ENCODE data around the gene MOB3A. TPM values are rescaled to one million over a fixed set of nuclear protein-coding genes. Genes with fewer than 3 reads are reported as not detected.

The MOB3A gene
- total and polyA plus RNA-seq, 2 of the 13 experiments (the other 11 are each of a cell fraction or from before 2014, with no cell fraction given), result 3.5 to 17.8 TPM

DNA sequence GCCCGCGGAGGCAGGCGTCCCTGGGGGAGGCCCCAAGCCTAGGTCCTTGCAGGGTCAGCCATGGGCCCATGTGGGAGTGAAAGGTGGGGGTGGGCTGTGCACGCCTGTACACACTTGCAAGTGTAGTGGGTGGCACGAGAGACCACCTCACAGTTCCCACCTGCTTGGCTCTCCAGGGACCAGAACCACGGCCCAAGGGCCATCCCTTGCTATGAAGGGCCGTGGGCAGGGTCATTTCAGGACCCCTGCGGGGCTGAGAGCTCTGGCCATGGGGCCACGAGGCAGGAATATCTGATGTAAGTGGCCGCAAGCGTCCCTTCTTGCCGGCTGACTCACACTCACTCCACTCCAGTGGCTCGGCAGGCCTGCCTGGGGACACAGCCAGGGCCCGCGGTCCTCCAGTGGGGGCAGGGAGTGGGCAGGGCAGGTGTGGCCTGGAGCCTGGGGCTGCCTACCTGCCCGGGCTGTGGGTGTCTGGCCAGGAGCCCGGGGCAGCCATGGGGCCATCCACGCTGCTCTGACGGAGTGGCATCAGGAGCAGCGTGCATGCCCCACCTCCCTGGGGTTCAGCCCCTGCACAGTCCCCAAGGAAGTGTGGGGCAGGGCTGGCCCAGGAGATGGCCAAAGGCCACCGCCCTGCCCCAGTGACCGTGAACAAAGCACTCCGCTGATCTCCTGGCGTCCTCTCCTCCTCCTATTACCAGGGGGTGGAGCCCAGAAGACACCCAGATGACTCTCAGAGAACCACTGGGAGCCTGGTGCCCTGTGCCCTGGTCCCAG lies 36.5 kb downstream of the MOB3A start (continued):
- TF ChIP-seq LCORL (IDR thresholded peaks at IDR 0.05) (no peak), LCORL (CRISPR knock-in tag; IDR thresholded peaks at IDR 0.05) (peak; percentile 98), KAT8 (CRISPR knock-in tag; IDR thresholded peaks at IDR 0.05) (peak; percentile 60; the same call in 1 of the 2 replicates), ZKSCAN8 (CRISPR knock-in tag; IDR thresholded peaks at IDR 0.05; ENCODE audit: borderline replicate concordance) (no peak), JUNB (CRISPR knock-in tag; IDR thresholded peaks at IDR 0.05; ENCODE audit: borderline replicate concordance) (no peak), MAFK (conservative IDR thresholded peaks at IDR 0.05 in 1 of 2, IDR thresholded peaks at IDR 0.05 in 1 of 2; ENCODE audit: low read length in 2 of 2) (no peak), ZNF143 (CRISPR knock-in tag; IDR thresholded peaks at IDR 0.05) (no peak), NFIB (CRISPR knock-in tag; IDR thresholded peaks at IDR 0.05; ENCODE audit: borderline replicate concordance) (no peak), BHLHE40 (IDR thresholded peaks at IDR 0.05; ENCODE audit: low read length) (no peak; the same call in 1 of the 2 replicates), ZNF383 (CRISPR knock-in tag; IDR thresholded peaks at IDR 0.05; ENCODE audit: borderline replicate concordance) (no peak), ATF7 (IDR thresholded peaks at IDR 0.05) (no peak), ATF7 (CRISPR knock-in tag; IDR thresholded peaks at IDR 0.05) (no peak; the same call in 1 of the 2 replicates), ZNF484 (CRISPR knock-in tag; IDR thresholded peaks at IDR 0.05; ENCODE audit: borderline replicate concordance, low read depth) (no peak), ZKSCAN5 (CRISPR knock-in tag; IDR thresholded peaks at IDR 0.05) (no peak), ZBTB42 (CRISPR knock-in tag; IDR thresholded peaks at IDR 0.05) (no peak), GTF2F1 (IDR thresholded peaks at IDR 0.05; ENCODE audit: low read length) (no peak), ZNF24 (IDR thresholded peaks at IDR 0.05) (no peak), ZNF282 (IDR thresholded peaks at IDR 0.05; ENCODE audit: partially characterized antibody) (no peak), SRSF1 (optimal IDR thresholded peaks at IDR 0.05; ENCODE audit: low read depth, low read length) (no peak)
- TF ChIP-seq, protein P1, sequence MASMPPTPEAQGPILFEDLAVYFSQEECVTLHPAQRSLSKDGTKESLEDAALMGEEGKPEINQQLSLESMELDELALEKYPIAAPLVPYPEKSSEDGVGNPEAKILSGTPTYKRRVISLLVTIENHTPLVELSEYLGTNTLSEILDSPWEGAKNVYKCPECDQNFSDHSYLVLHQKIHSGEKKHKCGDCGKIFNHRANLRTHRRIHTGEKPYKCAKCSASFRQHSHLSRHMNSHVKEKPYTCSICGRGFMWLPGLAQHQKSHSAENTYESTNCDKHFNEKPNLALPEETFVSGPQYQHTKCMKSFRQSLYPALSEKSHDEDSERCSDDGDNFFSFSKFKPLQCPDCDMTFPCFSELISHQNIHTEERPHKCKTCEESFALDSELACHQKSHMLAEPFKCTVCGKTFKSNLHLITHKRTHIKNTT (CRISPR knock-in tag; IDR thresholded peaks at IDR 0.05), result no peak
- TF ChIP-seq, protein P2, sequence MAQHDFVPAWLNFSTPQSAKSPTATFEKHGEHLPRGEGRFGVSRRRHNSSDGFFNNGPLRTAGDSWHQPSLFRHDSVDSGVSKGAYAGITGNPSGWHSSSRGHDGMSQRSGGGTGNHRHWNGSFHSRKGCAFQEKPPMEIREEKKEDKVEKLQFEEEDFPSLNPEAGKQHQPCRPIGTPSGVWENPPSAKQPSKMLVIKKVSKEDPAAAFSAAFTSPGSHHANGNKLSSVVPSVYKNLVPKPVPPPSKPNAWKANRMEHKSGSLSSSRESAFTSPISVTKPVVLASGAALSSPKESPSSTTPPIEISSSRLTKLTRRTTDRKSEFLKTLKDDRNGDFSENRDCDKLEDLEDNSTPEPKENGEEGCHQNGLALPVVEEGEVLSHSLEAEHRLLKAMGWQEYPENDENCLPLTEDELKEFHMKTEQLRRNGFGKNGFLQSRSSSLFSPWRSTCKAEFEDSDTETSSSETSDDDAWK (CRISPR knock-in tag; IDR thresholded peaks at IDR 0.05), result no peak
- TF ChIP-seq, protein P3, sequence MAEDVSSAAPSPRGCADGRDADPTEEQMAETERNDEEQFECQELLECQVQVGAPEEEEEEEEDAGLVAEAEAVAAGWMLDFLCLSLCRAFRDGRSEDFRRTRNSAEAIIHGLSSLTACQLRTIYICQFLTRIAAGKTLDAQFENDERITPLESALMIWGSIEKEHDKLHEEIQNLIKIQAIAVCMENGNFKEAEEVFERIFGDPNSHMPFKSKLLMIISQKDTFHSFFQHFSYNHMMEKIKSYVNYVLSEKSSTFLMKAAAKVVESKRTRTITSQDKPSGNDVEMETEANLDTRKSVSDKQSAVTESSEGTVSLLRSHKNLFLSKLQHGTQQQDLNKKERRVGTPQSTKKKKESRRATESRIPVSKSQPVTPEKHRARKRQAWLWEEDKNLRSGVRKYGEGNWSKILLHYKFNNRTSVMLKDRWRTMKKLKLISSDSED (CRISPR knock-in tag; IDR thresholded peaks at IDR 0.05), result no peak
- TF ChIP-seq, protein P4, sequence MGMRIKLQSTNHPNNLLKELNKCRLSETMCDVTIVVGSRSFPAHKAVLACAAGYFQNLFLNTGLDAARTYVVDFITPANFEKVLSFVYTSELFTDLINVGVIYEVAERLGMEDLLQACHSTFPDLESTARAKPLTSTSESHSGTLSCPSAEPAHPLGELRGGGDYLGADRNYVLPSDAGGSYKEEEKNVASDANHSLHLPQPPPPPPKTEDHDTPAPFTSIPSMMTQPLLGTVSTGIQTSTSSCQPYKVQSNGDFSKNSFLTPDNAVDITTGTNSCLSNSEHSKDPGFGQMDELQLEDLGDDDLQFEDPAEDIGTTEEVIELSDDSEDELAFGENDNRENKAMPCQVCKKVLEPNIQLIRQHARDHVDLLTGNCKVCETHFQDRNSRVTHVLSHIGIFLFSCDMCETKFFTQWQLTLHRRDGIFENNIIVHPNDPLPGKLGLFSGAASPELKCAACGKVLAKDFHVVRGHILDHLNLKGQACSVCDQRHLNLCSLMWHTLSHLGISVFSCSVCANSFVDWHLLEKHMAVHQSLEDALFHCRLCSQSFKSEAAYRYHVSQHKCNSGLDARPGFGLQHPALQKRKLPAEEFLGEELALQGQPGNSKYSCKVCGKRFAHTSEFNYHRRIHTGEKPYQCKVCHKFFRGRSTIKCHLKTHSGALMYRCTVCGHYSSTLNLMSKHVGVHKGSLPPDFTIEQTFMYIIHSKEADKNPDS (CRISPR knock-in tag; IDR thresholded peaks at IDR 0.05), result no peak; the same call in 1 of the 2 replicates
- TF ChIP-seq, protein P5, sequence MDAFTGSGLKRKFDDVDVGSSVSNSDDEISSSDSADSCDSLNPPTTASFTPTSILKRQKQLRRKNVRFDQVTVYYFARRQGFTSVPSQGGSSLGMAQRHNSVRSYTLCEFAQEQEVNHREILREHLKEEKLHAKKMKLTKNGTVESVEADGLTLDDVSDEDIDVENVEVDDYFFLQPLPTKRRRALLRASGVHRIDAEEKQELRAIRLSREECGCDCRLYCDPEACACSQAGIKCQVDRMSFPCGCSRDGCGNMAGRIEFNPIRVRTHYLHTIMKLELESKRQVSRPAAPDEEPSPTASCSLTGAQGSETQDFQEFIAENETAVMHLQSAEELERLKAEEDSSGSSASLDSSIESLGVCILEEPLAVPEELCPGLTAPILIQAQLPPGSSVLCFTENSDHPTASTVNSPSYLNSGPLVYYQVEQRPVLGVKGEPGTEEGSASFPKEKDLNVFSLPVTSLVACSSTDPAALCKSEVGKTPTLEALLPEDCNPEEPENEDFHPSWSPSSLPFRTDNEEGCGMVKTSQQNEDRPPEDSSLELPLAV (CRISPR knock-in tag; conservative IDR thresholded peaks at IDR 0.05; ENCODE audit: low read depth), result no peak

All from HepG2 (cell line).